ENCODE measurements around the gene MYBL2.

Gene MYBL2

DNA sequence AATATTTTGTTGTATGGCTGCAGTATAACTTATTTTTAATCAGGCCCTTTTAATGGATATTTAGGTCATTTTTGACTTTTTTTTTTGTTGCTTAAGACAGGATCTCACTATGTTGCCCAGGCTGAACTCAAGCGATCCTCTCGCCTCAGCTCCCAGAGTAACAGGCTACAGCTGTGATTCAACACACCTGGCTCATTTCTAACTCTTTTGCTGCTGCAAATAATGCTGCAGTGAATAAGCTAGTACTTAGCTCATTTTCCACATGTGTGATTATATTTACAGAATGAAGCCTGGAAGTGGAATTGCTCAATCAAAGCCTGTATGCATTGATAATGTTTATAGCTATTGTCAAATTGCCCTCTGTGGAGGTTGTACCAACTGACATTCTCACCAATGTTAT is 58.8 kb downstream of the MYBL2 start:
- DNase-seq: no peak

DNA sequence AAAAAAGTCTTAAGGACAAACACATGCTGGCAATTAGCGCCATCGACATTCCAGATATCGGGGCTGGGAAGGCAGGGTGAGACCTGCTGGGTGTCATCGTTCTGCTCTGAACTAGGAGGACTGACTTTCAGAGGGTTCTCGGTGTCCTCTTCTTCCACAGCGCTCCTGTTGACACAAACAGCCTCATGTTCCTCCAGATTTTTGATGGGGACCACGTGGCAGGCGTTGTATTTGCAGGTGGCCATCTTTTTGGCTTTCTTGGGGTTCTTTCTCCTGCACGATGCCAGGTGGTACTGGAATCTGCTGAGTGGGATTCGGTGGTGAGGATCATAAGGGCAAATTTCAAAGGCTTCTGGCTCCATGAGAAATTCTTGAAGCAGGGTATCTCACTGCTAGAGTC is 59.4 kb downstream of the MYBL2 start:
- no peak for DNase-seq

DNA sequence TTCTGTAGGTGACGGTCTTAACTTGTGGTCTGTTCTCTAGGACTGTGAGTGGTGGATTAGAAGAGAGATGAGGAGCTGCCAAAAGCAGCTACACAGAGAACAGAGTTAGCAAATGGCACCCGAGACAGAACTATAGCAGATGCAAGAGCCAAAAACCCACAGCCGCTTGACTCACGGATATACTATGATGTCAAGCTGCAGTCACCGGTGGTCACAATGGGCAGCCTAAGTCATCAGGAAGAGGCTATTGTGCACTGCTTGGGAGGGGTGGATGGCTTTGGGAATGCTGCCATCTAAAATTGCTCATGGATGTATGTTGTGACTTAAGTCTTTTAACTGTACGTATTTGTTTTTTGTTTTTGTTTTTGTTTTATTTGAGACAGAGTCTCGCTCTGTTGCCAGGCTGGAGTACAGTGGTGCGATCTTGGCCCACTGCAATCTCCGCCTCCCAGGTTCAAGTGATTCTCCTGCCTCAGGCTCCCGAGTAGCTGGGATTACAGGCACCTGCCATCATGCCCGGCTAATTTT is 60.0 kb downstream of the MYBL2 start, which contains the start of gene GTSF1L:
Gene GTSF1L, minus strand, starts transcription at position 192 of the 528 bp plus-strand sequence. CDS start 308 bp downstream, outside the sequence.
- no peak for DNase-seq

DNA sequence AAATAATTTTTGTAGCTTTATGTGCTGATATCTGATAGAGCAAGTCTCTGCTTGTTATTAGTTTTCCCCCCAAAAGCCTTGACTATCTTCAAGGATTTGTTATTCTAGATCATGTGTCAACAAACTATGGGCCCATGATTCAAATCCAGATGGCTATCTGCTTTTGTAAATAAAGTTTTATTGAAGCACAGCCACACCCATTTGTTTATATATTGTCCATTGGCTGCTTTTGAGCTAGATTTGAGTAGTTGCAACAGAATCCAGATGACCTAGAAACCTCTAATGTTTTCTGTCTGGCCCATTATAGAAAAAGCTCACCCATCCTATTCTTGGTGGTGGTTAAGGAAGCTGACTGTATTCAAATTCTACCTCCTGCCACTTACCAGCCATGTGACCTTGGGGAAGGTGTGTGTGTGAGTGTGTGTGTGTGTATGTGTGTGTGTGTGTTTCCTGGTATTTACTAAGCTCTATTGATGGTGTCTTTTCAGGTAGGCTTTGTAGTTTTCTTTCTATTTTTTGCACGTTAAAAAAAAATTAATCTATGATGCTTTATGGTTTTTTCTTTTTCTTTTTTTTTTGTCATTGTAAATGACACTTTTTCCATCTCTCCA is 61.2 kb downstream of the MYBL2 start:
- DNase-seq: peak; percentile 55 to 60

DNA sequence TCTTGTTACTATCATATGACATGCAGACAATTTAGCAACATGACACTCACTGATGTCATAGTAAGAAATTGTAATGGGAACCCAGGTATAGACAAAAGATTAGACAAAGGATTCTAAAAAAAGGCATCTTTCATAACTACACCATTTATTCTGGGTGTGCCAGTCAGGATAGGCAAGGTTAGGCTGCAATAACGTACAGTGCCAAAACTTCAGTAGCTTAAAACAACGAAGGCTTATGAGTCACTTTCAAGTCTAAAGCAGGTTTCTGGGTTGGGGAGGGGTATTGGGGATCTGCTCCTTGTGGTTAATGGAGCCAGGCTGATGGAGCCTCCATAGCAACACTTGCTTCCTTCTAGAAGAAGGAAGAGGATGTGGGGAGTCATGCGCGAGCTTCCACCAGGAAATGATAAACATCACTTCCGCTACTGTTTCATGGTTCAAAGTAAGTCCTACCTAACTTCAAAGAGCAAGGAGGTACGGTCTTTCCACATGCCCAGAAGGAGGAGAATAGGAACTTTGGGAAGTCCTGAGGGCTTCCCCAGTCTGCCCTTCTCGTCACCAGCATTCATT is 61.9 kb downstream of the MYBL2 start:
- no peak for DNase-seq

DNA sequence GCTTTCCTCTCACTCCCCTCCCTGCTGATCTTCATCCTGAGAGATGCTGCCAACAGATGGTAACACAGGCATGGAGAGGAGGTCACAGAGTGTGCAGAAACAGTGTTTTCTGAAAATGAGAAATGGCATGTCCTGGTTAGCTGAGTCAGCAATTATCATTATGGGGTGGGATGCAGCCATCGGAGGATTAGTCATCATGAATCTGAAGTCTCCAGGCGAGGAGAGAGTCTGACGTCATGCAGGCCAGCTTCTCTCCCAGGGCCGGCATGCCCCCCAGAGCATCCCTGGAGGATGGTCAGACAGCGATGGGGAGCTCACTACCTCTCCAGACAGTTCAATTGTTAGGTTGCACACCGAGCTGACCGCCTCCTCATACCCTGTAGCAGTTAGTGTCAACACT is 64.6 kb downstream of the MYBL2 start:
- DNase-seq: no peak

- DNase-seq: no peak
Measured at GRCh38 chr20:43731927-43732326, 65.0 kb downstream of the MYBL2 start.

DNA sequence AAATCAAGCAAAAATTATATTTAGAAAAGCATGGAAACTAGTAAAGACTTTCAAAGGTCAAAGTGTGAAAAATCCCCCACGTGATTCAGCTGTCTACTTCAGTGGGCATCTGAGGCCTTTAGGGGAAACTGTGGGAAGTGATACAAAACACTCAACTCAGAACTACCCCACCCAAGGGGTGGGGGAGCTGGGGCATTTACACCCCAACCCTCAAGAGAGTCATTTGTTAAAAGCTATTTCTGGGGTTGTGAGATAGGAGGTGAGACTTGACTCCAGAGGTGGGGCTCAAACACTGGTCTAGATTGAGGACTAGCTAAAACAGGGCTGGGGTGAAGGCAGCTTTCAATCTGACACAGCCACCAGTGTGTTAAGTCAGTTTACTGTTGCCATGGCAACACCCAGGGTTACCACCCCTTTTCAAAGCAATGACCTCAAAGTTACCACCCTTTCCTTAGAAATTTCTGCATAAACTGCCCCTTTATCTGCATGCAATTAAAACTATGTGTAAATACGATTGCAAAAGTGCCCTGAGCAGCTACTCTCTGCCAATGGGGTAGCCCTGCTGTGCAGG is 69.8 kb downstream of the MYBL2 start:
- DNase-seq: peak; percentile 24 to 38

GRCh38 chr20:43737925-43738324 is 71.0 kb downstream of the MYBL2 start:
- DNase-seq: no peak

- DNase-seq: no peak
Measured at GRCh38 chr20:43739148-43739749, 72.3 kb downstream of the MYBL2 start.

DNA sequence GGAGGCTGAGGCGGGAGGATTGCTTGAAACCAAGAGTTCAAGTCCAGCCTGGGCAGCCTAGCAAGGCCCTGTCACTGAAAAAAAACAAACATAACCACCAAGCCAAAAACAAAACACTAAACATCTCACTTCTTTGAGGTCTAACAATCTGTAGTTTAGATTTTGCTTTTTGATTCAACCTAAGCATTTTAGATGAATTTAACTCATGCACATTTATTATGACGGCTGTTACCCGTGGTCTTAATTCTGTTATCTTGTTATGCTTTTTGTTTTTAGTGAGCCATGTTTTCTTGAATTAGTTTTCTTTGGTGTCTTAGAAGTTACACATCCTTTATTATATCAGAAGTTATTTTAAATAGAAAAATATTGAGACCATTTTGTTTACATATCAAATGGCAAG is 73.7 kb downstream of the MYBL2 start:
- DNase-seq: no peak

GRCh38 chr20:43744151-43744611 is 77.3 kb downstream of the MYBL2 start:
- DNase-seq: no peak

DNA sequence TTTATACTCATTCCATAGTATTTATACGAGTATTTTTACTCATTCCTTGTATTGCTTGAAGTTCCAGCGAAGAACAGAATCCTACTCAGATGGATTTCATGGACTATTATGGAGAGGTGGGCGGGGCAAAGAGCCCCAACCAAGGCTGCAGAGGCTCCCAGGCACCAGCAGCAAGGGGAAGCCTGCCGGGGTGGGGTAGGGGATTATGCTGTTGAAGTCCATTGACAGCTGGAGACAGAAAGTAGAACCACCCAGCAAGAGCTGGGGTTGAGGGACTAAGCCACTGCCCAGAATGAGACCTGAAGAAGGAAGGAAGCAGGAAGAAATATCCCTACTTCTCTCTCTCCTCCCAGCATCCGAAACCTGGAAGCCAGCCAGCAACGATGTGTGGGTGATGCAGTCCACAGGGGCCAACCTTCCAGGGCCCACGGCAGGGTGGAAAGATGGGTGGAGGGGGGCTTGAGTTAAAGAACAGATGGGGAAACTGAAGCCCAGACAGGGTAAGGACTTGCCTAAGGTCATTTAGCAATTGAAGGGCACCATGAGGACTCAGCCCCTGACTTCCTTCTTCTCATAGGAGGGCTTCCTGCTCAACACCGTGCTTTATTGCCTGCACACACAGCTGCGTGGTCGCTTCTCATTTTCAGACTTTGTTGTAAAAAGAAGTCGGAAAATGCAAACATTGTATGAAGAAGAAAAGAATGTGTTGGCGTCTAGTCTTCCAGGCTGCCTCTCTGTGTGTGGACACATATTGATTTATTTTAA is 78.2 kb downstream of the MYBL2 start:
- peak in 1 of 2 donors; percentile 6 for DNase-seq

DNA sequence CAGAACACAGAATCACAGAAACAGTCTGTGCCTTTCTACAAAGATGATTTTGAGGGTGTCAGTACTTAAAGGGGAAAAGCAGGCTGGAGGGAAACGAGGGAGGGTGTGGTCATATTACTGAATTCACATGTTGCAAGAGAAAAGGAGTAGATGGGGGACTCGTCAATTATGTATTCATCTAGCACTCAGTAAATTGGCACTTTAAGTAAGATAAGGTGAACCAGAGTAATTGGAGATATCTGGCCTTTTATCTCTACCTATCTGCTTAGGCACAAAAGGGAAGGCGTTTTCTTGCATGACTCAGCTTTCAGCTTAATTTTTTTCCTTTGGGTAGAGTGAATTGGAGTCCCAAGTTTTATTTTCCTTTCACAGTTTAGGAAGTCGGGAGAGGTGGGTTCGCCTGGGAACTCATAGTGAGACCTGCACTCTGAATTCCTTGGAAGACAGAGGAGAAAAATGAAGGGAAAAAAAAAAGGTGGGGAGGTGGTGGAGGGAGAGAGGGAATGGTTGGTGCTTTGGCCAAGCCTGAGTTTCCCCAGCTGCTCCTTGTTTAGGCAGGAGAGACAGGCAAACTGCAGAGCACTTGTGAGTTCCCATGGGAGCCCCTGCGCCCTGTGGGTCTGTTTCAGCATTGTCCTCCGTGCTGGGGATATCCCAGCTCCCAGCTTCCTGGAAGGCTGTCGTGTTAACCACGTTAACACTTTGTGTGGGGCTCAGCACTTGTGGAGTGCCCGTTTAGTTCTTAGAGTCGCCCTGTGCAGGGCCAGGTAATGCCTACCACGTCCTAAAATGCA is 79.6 kb downstream of the MYBL2 start:
- no peak for DNase-seq

DNA sequence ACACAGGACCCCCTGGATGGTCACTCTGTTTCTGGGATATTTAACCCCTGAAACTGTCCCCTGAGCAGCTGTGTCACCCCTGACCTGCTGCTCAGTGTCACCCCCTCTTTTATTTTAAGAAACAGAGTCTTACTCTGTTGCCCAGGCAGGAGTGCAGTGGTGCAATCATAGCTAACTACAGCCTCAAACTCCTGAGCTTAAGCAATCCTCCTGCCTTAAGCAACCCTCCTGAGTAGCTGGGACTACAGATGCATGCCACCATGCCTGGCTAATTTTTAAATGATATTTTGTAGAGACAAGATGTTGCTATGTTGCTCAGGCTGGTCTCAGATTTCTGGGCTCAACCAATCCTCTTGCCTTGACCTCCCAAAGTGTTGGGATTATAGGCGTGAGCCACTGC is 81.4 kb downstream of the MYBL2 start:
- no peak for DNase-seq

DNA sequence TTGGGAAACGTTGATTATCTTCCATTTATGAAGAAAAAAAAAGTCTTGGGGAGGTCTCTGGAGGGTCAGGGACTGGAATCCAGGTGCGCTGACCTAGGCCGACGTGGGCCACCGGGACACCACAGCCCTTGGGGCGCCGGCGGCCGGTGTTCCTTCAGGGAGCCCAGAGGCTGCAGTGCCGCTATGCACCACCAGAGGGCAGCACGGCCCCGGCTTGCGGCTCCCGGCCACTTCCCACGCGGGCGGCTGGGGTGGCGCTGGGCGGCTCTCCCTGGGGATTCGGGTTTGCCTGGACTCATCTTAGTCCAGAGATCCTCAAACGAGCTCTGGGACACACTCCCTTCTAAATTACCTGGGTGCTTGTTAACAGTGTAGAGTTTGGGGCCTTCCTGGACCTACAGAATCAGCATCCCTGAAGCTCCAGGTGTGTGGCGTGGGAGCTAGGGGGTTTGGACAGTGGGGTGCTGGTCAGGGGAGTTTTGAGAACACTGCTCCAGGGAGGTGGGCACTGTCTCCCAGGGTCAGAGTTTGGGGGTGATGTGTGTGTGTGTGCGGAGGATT is 82.9 kb downstream of the MYBL2 start:
- peak; percentile 70 to 76 for DNase-seq

GRCh38 chr20:43750774-43751166 is 83.9 kb downstream of the MYBL2 start:
- no peak for DNase-seq

DNA sequence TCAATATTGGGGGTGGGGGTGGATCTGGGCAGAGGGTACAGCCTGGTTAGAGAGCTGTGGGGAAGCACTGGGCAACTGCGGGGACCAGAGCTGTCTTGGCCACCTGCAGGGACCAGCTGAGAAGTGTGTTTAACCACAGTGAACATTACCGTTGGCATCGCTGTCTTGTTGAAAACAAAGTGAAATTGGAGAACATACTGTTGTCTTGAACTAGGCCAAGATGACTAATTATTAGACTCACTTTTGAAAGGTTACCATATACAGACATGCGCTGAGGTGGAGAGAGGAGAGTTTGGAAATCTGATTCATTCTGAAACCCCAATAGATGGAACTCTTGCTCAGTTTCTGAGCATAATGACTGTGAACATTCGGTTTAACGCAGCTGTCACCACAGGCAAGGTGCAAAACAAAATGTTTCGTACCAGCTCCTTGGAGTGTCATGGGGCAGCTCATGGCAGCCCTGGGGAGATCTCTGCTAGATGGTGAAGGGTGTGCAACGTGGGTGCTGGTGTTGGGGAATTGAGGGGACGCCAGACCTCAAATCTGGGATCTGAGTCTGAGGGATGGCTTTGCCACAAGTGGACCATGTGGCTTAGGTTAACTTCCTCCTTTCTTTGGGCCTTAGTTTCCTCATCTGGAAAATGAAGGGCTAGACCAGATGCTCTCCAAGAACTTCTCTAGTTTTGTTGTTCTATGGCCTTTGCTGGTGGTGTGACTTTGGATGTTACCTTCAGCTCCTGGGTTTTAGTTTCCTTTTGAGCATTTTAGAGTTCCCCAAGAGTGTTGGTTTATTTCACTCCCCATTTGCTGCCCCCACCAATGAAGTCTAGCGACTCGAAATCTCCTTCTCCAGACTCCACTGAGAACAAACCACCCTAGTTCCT is 84.5 kb downstream of the MYBL2 start:
- no peak for DNase-seq

- no peak for DNase-seq
Measured at GRCh38 chr20:43752051-43752360, 85.1 kb downstream of the MYBL2 start.

DNA sequence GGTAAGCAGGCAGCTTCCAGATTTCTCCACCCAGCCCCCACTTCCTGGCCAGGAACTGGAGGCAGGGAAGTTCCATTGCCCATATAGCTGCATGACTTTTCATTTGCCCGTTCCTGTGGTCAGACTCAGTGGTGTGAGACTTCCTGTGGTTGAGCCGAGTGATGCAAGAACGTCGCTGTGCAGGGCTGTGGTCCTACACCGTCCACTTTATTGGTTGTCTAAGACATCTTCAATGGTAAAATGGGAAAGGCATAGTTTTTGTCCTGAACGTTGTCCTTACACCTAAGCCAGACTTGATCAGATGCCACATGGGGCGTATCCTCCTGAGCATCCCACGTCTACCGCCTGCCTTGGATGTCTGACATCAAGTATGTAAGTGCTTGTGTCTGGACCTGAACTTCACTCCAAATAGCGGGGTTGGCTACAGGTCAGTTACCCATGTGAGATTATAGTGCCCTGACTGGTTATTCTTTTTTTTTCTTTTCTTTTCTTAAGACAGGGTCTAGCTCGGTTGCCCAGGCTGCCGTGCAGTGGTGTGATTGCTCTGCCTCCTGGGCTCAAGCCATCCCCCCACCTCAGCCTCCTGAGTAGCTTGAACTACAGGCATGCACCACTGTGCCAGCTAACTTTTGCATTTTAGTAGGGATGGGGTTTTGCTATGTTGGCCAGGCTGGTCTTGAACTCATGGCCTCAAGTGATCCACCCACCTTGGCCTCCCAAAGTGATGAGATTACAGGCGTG is 85.8 kb downstream of the MYBL2 start:
- peak in 1 of 2 donors; percentile 55 for DNase-seq
